Neutrophil (primary cell): ENCODE measurements around the gene TOP1.

Source experiments
- H3K27ac ChIP-seq: fragments of 200-600 bp; sonication (generic); 2 replicates; pipeline ENCODE4 v1.5.1; 2016; ENCODE audit warnings: mild to moderate bottlenecking, moderate library complexity
- H3K27me3 ChIP-seq: fragments of 200-600 bp; sonication (generic); 2 replicates; pipeline ENCODE4 v1.6.0; 2016; ENCODE audit warnings: mild to moderate bottlenecking
- H3K36me3 ChIP-seq: fragments of 200-600 bp; sonication (generic); 2 replicates; pipeline ENCODE4 v1.5.1; 2017
- H3K4me1 ChIP-seq, 2 experiments: fragments of 200-600 bp in 1 of 2; sonication (generic) in 1 of 2; 1 replicate in 1 of 2; 2 replicates in 1 of 2; pipeline versions ENCODE4 v1.5.1 to v1.6.1; 2013 to 2016; ENCODE audit warnings: low read depth in 1 of 2, low read length in 1 of 2, mild to moderate bottlenecking in 1 of 2, moderate library complexity in 1 of 2; ENCODE audit not compliant: control insufficient read depth in 1 of 2, insufficient read depth in 1 of 2
- H3K4me3 ChIP-seq, 2 experiments: fragments of 200-600 bp in 1 of 2; sonication (generic) in 1 of 2; 1 replicate in 1 of 2; 2 replicates in 1 of 2; pipeline ENCODE4 v1.5.1; 2013 to 2016; ENCODE audit warnings: low read depth in 1 of 2, low read length in 1 of 2, mild to moderate bottlenecking in 1 of 2, moderate library complexity in 1 of 2
- H3K9me3 ChIP-seq: fragments of 200-600 bp; sonication (generic); 2 replicates; pipeline ENCODE4 v1.5.1; 2016
- TF ChIP-seq, protein P1 (sequence below): fragments of 200-600 bp; sonication (generic); IDR thresholded peaks from 2 replicates; pipeline ENCODE4 v1.5.1; 2016; ENCODE audit warnings: antibody characterized with exemption

The TOP1 gene

DNA sequence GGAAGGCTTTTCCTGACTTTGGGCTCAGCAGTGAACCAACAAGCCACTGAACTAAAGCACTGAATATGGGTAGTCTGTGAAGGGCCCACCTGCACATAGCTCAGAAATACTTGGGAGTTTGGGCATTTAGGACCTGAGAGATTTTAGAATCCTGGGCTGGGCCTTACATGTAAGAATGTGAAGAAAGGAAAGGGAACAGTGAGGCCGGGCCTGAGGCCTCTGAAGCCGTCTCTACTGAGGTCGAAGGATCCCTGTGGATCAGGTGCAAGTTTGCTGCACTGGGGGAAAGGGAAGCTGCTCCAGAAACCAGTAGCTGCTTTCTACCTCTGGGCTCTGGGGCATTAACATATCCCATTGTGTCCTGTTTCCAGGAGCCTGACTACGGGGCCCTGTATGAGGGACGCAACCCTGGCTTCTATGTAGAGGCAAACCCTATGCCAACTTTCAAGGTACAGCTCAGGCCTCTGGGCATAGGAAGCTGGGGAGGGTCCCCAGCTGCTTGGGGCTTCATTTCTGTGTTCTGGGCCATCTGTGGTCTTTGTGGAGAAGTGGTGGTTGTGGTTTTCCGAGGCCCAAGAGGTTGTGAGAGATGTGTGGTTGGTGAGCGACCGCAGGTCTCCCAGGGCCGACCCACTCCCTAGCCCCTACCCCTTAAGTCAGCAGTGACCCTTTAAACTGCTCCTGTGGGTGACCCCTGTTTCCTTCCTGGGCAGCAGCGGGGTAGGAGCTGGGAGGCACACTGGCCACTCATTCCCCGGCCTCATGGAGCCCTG is 139.0 kb downstream of the TOP1 start:
- Histone ChIP-seq H3K27ac (no peak overlapping the region), H3K36me3 (no peaks in the 10 kb centered on the region), H3K4me3 (no peak overlapping the region), H3K27me3 (peaks cover 52% of the 10 kb centered on the region), H3K4me1 (no peaks in the 10 kb centered on the region), H3K9me3 (no peaks in the 10 kb centered on the region)
- TF ChIP-seq, protein P1, sequence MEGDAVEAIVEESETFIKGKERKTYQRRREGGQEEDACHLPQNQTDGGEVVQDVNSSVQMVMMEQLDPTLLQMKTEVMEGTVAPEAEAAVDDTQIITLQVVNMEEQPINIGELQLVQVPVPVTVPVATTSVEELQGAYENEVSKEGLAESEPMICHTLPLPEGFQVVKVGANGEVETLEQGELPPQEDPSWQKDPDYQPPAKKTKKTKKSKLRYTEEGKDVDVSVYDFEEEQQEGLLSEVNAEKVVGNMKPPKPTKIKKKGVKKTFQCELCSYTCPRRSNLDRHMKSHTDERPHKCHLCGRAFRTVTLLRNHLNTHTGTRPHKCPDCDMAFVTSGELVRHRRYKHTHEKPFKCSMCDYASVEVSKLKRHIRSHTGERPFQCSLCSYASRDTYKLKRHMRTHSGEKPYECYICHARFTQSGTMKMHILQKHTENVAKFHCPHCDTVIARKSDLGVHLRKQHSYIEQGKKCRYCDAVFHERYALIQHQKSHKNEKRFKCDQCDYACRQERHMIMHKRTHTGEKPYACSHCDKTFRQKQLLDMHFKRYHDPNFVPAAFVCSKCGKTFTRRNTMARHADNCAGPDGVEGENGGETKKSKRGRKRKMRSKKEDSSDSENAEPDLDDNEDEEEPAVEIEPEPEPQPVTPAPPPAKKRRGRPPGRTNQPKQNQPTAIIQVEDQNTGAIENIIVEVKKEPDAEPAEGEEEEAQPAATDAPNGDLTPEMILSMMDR: no peak

DNA sequence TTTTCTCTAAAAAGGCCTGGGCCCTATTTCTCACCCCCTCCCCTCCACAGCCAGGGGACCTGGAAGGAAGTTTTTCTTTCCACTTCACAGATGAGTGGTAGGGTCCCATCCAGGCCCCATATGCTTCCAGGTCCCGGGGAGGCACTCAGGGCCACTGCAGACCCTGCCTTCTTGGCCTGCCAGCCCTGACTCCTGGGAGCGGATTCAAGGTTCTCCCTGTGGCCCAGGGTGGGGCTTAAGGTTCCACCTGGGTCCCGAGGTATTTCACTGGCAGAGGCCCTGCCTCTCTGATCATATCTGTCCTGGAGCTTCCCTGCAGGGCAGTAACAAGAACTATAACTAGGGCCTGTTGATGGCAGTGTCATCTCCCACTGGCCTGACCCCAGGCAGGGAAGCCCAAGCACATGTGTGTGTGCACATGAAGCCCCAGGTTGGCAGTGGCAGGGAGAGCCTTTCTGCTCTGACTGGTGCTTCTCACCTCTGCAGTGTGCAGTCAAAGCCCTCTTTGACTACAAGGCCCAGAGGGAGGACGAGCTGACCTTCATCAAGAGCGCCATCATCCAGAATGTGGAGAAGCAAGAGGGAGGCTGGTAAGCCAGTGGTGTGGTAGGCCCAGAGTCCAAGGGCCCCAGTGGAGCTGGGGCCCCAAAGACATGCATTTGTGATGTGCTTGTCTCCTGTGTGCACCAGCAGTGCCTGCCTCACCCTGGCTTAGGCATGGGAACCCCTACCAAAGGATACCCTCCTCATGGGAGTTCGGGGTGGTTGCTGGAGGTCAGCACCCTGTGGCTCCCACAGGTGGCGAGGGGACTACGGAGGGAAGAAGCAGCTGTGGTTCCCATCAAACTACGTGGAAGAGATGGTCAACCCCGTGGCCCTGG is 139.9 kb downstream of the TOP1 start:
- Histone ChIP-seq H3K4me3 (no peak overlapping the region), H3K27ac (no peak overlapping the region), H3K9me3 (no peaks in the 10 kb centered on the region), H3K4me1 (no peaks in the 10 kb centered on the region), H3K27me3 (peaks cover 52% of the 10 kb centered on the region), H3K36me3 (no peaks in the 10 kb centered on the region)
- TF ChIP-seq, protein P1: no peak

DNA sequence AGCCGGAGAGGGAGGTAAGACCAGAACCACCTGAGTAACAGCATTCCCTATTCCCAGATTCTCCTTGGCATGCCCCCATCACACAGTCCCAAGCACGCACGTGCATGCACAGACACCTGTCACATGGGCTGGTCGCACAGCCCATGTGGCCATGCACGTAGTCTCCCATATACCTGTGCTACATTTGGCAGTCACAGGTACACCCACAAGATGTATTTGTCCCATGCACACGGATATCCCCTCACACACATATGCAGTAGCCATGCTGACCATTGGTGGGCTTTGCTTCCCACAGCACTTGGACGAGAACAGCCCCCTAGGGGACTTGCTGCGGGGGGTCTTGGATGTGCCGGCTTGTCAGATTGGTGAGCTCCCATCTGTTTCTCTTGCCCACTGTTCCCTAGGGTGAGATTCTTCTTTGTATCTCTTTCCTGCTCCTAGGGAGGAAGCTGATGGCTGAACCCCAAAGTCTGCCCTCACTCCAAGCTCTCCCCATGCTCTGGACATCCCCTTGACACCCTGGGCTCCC is 140.6 kb downstream of the TOP1 start:
- H3K27ac ChIP-seq: no peak overlapping the region

DNA sequence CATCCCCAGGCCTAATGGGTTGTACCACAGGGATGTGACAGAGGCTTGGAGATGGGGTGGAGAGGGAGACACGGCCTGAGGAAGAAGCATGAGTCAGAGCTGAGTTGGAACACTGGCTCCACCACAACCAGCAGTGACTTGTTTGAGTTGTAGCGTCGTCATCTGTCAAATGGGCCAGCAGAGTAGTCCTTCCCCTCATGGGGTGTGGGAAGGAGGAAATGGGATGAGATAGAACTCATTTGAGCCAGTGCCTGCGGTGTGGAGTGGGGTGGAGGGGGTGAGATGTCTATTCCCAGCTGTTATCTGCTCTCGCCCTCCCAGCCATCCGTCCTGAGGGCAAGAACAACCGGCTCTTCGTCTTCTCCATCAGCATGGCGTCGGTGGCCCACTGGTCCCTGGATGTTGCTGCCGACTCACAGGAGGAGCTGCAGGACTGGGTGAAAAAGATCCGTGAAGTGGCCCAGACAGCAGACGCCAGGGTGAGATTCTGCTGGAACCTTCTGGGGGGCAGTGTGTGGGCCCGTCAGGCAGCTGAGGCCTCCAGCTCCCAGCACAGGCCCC is 141.2 kb downstream of the TOP1 start:
- Histone ChIP-seq H3K36me3 (no peaks in the 10 kb centered on the region), H3K4me1 (no peaks in the 10 kb centered on the region), H3K4me3 (no peak overlapping the region), H3K27me3 (peaks cover 47% of the 10 kb centered on the region), H3K9me3 (no peaks in the 10 kb centered on the region), H3K27ac (no peak overlapping the region)
- TF ChIP-seq, protein P1: no peak

More for the DNA sequence above, 140.6 kb downstream of the TOP1 start:
- Histone ChIP-seq H3K27me3 (peaks cover 52% of the 10 kb centered on the region), H3K4me1 (no peaks in the 10 kb centered on the region), H3K36me3 (no peaks in the 10 kb centered on the region), H3K4me3 (no peak overlapping the region), H3K9me3 (no peaks in the 10 kb centered on the region)
- TF ChIP-seq, protein P1: no peak

DNA sequence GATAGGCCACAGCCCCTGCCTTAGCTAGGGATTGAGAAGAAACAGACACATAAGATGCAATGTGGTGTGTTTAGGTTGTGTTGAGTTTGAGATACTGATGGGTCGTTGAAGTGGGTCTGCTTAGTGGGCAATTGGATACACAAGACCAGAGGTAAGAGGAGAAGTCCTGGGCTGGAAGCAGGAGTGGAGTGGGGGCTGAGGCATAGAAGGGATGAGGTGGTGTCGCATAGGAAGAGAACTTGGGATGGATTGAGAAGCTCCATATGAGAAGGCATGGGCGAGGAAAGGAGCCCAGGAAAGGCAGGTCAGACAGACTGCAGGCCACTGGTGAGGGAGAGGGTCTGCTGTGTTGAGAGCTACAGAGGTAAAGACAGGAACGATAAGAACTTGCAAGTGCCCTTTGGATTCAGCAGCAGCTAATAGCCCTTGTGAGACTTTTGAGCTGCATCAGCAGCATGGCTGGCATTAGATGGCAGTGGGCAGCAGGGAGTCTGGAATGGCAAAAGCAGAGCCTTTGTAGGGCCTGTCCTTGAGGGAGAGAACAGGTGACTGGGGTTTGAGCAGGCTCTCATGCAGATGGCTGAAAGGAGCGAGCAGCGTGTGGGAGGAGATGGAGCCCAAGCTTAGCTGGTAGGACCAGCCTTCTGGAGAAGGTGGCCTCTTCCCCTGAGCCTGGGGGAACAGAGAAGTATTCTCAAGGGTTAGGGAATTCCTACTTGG is 141.9 kb downstream of the TOP1 start:
- Histone ChIP-seq H3K36me3 (no peaks in the 10 kb centered on the region), H3K27ac (no peak overlapping the region), H3K4me3 (no peak overlapping the region), H3K4me1 (no peaks in the 10 kb centered on the region), H3K27me3 (peaks cover 40% of the 10 kb centered on the region), H3K9me3 (no peaks in the 10 kb centered on the region)
- TF ChIP-seq, protein P1: no peak
